A549 (cell line): Measurements from ENCODE around the gene LBX2. TPM values are rescaled to one million over a fixed set of nuclear protein-coding genes. Genes with fewer than 3 reads are reported as not detected.
A peak's percentile ranks its signal among the peaks of the same experiment; 100 is the strongest.

Source experiments
- ATAC-seq, 2 experiments: fragments of 200-7000 bp in 1 of 2; fragments of >200 bp in 1 of 2; cut with Nextera tagmentation in 1 of 2; cut with Tn5 transposase in 1 of 2; 3 replicates each; pipeline versions ENCODE4 v1.8.0 to v1.9.1; 2018 to 2020; ENCODE audit warnings: mild to moderate bottlenecking in 1 of 2, moderate library complexity in 1 of 2
- CTCF ChIA-PET: fragments of 300-600 bp; sonication (Branson Sonifier 250); formaldehyde crosslinking; extraction: SDS; loops from one replicate; lab custom pipeline; 2021; ENCODE audit warnings: antibody characterized with exemption, inconsistent platforms; lab: Yijun Ruan, JAX
- POLR2A ChIA-PET: fragments of 350-600 bp; formaldehyde crosslinking; extraction: SDS; loops from one replicate; lab custom pipeline; 2021; ENCODE audit warnings: antibody characterized with exemption, inconsistent platforms; lab: Yijun Ruan, JAX
- DNase-seq, 2 experiments: peaks; one replicate each; pipeline versions ENCODE4 v3.0.0 to v3.0.0-alpha.2; 2011 to 2016; ENCODE audit warnings: low read depth in 1 of 2, low spot score in 1 of 2
- FAIRE-seq: peaks from 2 replicates; lab custom pipeline; 2011; peaks lifted over from hg19 to GRCh38; lab: Jason Lieb, UNC
- H3K27ac ChIP-seq, 2 experiments: fragments of >200 bp; sonication (Bioruptor Twin); formaldehyde crosslinking; 3 replicates each; pipeline ENCODE4 v1.5.1; 2016 to 2017
- H3K4me1 ChIP-seq: fragments of >200 bp; sonication (Bioruptor Twin); formaldehyde crosslinking; 3 replicates; pipeline ENCODE4 v1.6.1; 2016
- H3K4me2 ChIP-seq: fragments of >200 bp; sonication (Bioruptor Twin); formaldehyde crosslinking; 3 replicates; pipeline ENCODE4 v1.6.1; 2016
- H3K4me3 ChIP-seq: fragments of >200 bp; sonication (Bioruptor Twin); formaldehyde crosslinking; 3 replicates; pipeline ENCODE4 v1.5.1; 2016
- H3K9me3 ChIP-seq: fragments of >200 bp; sonication (Bioruptor Twin); formaldehyde crosslinking; 3 replicates; pipeline ENCODE4 v1.6.1; 2016
- CBX2 ChIP-seq: fragments of 200-600 bp; sonication (generic); IDR thresholded peaks from 2 replicates; pipeline ENCODE4 v1.6.1; 2016; ENCODE audit warnings: low read depth, mild to moderate bottlenecking, borderline replicate concordance
- CBX8 ChIP-seq: fragments of 200-600 bp; sonication (generic); IDR thresholded peaks from 2 replicates; pipeline ENCODE4 v1.6.1; 2016
- CHD4 ChIP-seq: fragments of 200-600 bp; sonication (generic); IDR thresholded peaks from 2 replicates; pipeline ENCODE4 v1.6.1; 2016; ENCODE audit warnings: antibody characterized with exemption, mild to moderate bottlenecking, borderline replicate concordance
- CTCF ChIP-seq: fragments of >200 bp; sonication (Bioruptor Twin); formaldehyde crosslinking; IDR thresholded peaks from 3 replicates; pipeline ENCODE4 v1.5.1; 2016
- EHMT2 ChIP-seq: fragments of 200-600 bp; sonication (generic); IDR thresholded peaks from 2 replicates; pipeline ENCODE4 v1.6.1; 2016; ENCODE audit warnings: antibody characterized with exemption, low read depth, mild to moderate bottlenecking, moderate library complexity
- ESRRA ChIP-seq: fragments of 150-350 bp; IDR thresholded peaks from 2 replicates; pipeline ENCODE4 v1.6.1; 2014; ENCODE audit warnings: mild to moderate bottlenecking, low read length, borderline replicate concordance
- FOSB ChIP-seq: fragments of 250-450 bp; sonication (Bioruptor Pico); IDR thresholded peaks from 2 replicates; pipeline ENCODE4 v1.5.0; 2020; ENCODE audit warnings: mild to moderate bottlenecking, moderate library complexity
- GATA3 ChIP-seq: IDR thresholded peaks from 2 replicates; pipeline ENCODE4 v1.6.1; 2012; ENCODE audit warnings: borderline replicate concordance
- HEYL ChIP-seq: fragments of 250-450 bp; sonication (Bioruptor Pico); IDR thresholded peaks from 2 replicates; pipeline ENCODE4 v1.8.0; 2021; ENCODE audit warnings: mild to moderate bottlenecking, moderate library complexity
- HOXA7 ChIP-seq: fragments of 250-450 bp; sonication (Bioruptor Pico); IDR thresholded peaks from 2 replicates; pipeline ENCODE4 v1.5.0; 2020; ENCODE audit warnings: mild to moderate bottlenecking, moderate library complexity
- JUN ChIP-seq, 2 experiments: fragments of >200 bp; sonication (Bioruptor Twin); formaldehyde crosslinking; IDR thresholded peaks; 2 replicates in 1 of 2; 3 replicates in 1 of 2; pipeline ENCODE4 v1.6.1; 2016 to 2017
- JUNB ChIP-seq: fragments of >200 bp; sonication (Bioruptor Twin); formaldehyde crosslinking; IDR thresholded peaks from 2 replicates; pipeline ENCODE4 v1.6.1; 2016
- MYC ChIP-seq: IDR thresholded peaks from 2 replicates; pipeline ENCODE4 v1.6.1; 2012; ENCODE audit warnings: mild to moderate bottlenecking, inconsistent platforms, low read length, improper control_type of control experiment, borderline replicate concordance
- PBX3 ChIP-seq: IDR thresholded peaks from 2 replicates; pipeline ENCODE4 v1.6.1; 2012
- RARB ChIP-seq: fragments of 250-450 bp; sonication (Bioruptor Pico); IDR thresholded peaks from 2 replicates; pipeline ENCODE4 v1.8.0; 2021; ENCODE audit warnings: mild to moderate bottlenecking, moderate library complexity
- RCOR1 ChIP-seq: fragments of 150-350 bp; IDR thresholded peaks from 2 replicates; pipeline ENCODE4 v1.6.1; 2014; ENCODE audit warnings: antibody characterized with exemption, low read length, low read depth
- RFX5 ChIP-seq: fragments of 450-650 bp; IDR thresholded peaks from 2 replicates; pipeline ENCODE4 v1.7.1; 2014; ENCODE audit warnings: antibody characterized with exemption, mild to moderate bottlenecking, moderate library complexity
- TFCP2L1 ChIP-seq: fragments of 250-450 bp; sonication (Bioruptor Pico); IDR thresholded peaks from 2 replicates; pipeline ENCODE4 v1.5.0; 2021; ENCODE audit warnings: mild to moderate bottlenecking
- TP53 ChIP-seq: fragments of 250-450 bp; sonication (Bioruptor Pico); IDR thresholded peaks from 2 replicates; pipeline ENCODE4 v1.5.0; 2021; ENCODE audit warnings: mild to moderate bottlenecking, moderate library complexity
- ZSCAN20 ChIP-seq: fragments of 250-450 bp; sonication (Bioruptor Pico); IDR thresholded peaks from 2 replicates; pipeline ENCODE4 v1.8.0; 2022; ENCODE audit warnings: mild to moderate bottlenecking, moderate library complexity
- WGBS: methylation state at CpG from one replicate; pipeline ENCODE4 v1.1.6; 2017; ENCODE audit errors: missing lambda C conversion rate; 5-methylcytosine and 5-hydroxymethylcytosine counted together
- polyA plus RNA-seq, 4 experiments: library from polyadenylated mRNA; depleted of rRNA in 3 of 4; stranded (reverse); fragments of >200 nt; fragmentation: RNase III in 1 of 4; extraction: RNeasy Plus Mini Kit Qiagen cat#74134 plus additional on column Dnase treatment in 1 of 4; gene quantifications; 2 replicates in 3 of 4; 3 replicates in 1 of 4; pipeline ENCODE4 v1.2.3, GENCODE V29; 2011 to 2017
- TF ChIP-seq, protein P1 (sequence below): fragments of 450-650 bp; IDR thresholded peaks from 2 replicates; pipeline ENCODE4 v1.6.1; 2014; ENCODE audit warnings: antibody characterized with exemption
- TF ChIP-seq, protein P2 (sequence below): fragments of >200 bp; sonication (Bioruptor Twin); formaldehyde crosslinking; IDR thresholded peaks from 3 replicates; pipeline ENCODE4 v1.6.1; 2016

Gene LBX2
- polyA plus RNA-seq, 2 of the 4 experiments (the other 2 are of a cell fraction) = 0.84 to 2.4 TPM

GRCh38 chr2:74474899-74475298, 24.5 kb downstream of the LBX2 start:
- FAIRE-seq = no peak
- TF ChIP-seq ESRRA (no peak), CTCF (peak; percentile 17; the same call in 2 of the 3 replicates)

DNA sequence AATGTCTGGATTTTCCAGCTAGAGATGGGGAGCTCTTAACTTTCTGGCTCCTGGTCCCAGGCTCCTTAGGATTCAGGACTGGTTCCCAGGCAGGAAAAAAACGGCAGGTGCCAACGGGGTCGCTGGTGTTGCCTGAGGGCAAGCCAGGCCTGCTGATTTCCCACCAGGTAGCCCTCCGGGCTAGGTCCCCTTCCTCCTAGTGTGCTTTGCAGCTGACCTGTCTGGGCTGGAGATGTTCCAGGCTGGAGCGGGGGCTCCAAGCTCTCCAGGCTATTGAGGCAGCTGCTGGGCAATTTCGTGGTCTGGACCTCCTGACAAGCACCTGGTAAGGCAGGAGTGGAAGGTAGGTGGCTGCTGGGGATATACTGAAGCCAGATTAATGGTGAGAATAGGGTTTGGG, 24.9 kb downstream of the LBX2 start:
- H3K9me3 ChIP-seq = no peaks in the 10 kb centered on the region
- ATAC-seq = no peak
- no peak overlapping the region for H3K4me2 ChIP-seq
- DNase-seq = no peak
- ChIA-PET CTCF (interaction anchor here (0.6 to 5.2 kb wide), 6 partner anchors 8 to 115 kb away, joined by 3 to 37 read pairs (median 5); partner anchors contain the start of genes CCDC142 and TTC31), POLR2A (no interaction called here)
- TF ChIP-seq PBX3 (no peak), TFCP2L1 (CRISPR knock-in tag) (no peak), RCOR1 (no peak), TP53 (CRISPR knock-in tag) (no peak), CBX8 (no peak)
- 86% methylated on average over 6 of the region's 6 CpGs for WGBS
- FAIRE-seq = no peak
- H3K27ac ChIP-seq = no peak overlapping the region
- H3K4me1 ChIP-seq = peaks cover 16% of the 10 kb centered on the region
- no peak overlapping the region for H3K4me3 ChIP-seq

More at GRCh38 chr2:74474899-74475298, 24.5 kb downstream of the LBX2 start:
- peak in 1 of 2 experiments; percentile 44 for DNase-seq
- Histone ChIP-seq H3K27ac (no peak overlapping the region), H3K4me2 (no peak overlapping the region), H3K9me3 (no peaks in the 10 kb centered on the region), H3K4me1 (peaks cover 16% of the 10 kb centered on the region), H3K4me3 (no peak overlapping the region)
- ChIA-PET CTCF (interaction anchor here (1.2 to 5.2 kb wide), 7 partner anchors 7 to 115 kb away, joined by 3 to 37 read pairs (median 5); partner anchors contain the start of genes CCDC142, INO80B and TTC31), POLR2A (no interaction called here)
- ATAC-seq = no peak
- WGBS = 93% methylated on average over 5 of the region's 5 CpGs

DNA sequence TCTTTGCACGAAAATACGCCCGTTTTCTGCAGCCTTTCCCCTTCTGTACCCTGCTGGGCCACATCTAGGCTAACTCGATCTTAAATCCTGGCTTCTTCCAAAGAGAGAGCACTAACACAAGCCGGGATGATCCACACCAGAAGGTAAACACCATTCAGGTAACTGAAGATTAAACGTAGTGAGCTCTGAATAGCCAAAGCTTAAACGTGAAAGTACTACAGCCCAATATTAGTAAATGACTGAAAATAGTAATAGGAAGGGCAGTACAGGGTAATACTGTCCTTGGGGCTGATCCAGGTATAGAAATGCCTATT, 26.5 kb downstream of the LBX2 start:
- ChIA-PET CTCF (interaction anchor here (0.6 to 5.2 kb wide), 6 partner anchors 9 to 1264 kb away, joined by 3 to 37 read pairs (median 4); partner anchors contain the start of genes CCDC142, LBX2 and TTC31), POLR2A (interaction anchor here (0.9 to 3.1 kb wide), 6 partner anchors 9 to 33 kb away, joined by 3 to 37 read pairs (median 8); partner anchors contain the start of genes CCDC142, INO80B, TTC31 and WBP1)
- Histone ChIP-seq H3K27ac (peak overlapping the region; percentile 86 to 91), H3K4me3 (peak overlapping the region; percentile 63), H3K9me3 (no peaks in the 10 kb centered on the region), H3K4me1 (peaks cover 16% of the 10 kb centered on the region), H3K4me2 (peak overlapping the region; percentile 92)
- ATAC-seq (peak in 1 of 2 experiments; percentile 1; a peak in 4 of 6 replicates), DNase-seq (no peak), FAIRE-seq (no peak)
- TF ChIP-seq HOXA7 = 0 out of 2 replicates have a peak, but pooled peaks have one; percentile 12
- TF ChIP-seq GATA3 = no peak
- WGBS = 6% methylated on average over 7 of the region's 7 CpGs

DNA sequence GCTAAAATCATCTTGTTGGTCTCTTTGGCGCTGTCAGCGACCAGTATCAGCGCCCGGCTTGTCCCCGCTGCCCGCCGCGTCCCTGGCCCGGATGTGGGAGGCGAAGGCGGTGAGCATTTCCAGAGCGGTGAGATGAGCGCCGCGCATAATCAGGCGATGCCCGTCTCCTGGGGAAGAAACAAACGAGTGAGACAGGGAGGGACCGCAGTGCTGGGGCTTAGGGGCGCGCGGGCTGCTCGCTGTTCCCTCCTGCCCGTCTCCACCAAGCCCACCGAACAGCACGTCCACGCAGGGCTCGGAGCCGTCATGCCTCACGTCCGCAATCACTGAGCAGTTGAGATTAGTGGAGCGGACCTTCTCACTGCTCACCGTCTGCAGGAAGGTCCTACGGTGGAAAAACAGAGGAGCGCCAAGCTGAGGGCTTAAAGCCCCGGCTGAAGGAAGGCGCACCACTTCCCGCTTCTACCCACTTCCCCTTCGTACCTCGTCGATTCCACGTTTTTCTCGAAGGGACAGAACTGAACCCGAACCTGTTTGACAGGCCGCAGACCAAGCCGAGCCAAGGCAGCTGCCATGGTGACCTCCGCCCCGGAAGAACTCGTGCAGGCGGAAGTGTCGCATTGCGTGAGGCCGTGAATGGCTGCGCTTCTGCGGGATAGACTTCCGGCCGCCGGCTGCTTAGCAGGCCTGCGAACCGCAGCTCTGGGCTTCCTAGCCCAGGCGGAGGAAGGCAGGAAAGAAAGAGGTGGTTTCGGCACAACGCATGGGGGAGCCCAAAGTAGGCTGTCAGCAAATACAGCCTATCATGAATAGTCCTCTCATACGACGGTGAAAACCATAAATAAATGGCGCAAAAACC, 27.1 kb downstream of the LBX2 start, which contains the start of gene MRPL53:
Gene MRPL53 (minus strand): TSS at position 595 of the 859 bp plus-strand sequence. CDS start 20 bp downstream, at position 575.
- Histone ChIP-seq H3K4me1 (peaks cover 16% of the 10 kb centered on the region), H3K4me3 (peak within 1 kb of the TSS; percentile 63), H3K9me3 (no peaks in the 10 kb centered on the region), H3K4me2 (peak within 1 kb of the TSS; percentile 92), H3K27ac (peak within 1 kb of the TSS; percentile 86 to 91)
- FAIRE-seq (no peak), DNase-seq (peak; percentile 70 to 98), ATAC-seq (peak; percentile 93 to 94)
- ChIA-PET CTCF (interaction anchor here (0.6 to 5.2 kb wide), 6 partner anchors 10 to 1264 kb away, joined by 3 to 37 read pairs (median 4); partner anchors contain the start of genes CCDC142, LBX2 and TTC31), POLR2A (interaction anchor here (0.6 to 3.1 kb wide), 7 partner anchors 9 to 32 kb away, joined by 3 to 37 read pairs (median 7); partner anchors contain the start of genes CCDC142, INO80B, TTC31 and WBP1)
- 1% methylated on average over 66 of the region's 66 CpGs for WGBS
- TF ChIP-seq CHD4 = no peak
- TF ChIP-seq, protein P1, sequence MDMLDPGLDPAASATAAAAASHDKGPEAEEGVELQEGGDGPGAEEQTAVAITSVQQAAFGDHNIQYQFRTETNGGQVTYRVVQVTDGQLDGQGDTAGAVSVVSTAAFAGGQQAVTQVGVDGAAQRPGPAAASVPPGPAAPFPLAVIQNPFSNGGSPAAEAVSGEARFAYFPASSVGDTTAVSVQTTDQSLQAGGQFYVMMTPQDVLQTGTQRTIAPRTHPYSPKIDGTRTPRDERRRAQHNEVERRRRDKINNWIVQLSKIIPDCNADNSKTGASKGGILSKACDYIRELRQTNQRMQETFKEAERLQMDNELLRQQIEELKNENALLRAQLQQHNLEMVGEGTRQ = 0 out of 2 replicates have a peak, but pooled peaks have one; percentile 9
- no peak for TF ChIP-seq RFX5
- no peak for TF ChIP-seq CBX2
- TF ChIP-seq EHMT2 = no peak
- no peak for TF ChIP-seq HEYL (CRISPR knock-in tag)
- TF ChIP-seq JUNB = no peak
- TF ChIP-seq FOSB (CRISPR knock-in tag) = no peak
- TF ChIP-seq, protein P2, sequence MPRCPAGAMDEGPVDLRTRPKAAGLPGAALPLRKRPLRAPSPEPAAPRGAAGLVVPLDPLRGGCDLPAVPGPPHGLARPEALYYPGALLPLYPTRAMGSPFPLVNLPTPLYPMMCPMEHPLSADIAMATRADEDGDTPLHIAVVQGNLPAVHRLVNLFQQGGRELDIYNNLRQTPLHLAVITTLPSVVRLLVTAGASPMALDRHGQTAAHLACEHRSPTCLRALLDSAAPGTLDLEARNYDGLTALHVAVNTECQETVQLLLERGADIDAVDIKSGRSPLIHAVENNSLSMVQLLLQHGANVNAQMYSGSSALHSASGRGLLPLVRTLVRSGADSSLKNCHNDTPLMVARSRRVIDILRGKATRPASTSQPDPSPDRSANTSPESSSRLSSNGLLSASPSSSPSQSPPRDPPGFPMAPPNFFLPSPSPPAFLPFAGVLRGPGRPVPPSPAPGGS = peak; percentile 97
- TF ChIP-seq MYC = no peak
- TF ChIP-seq JUN (IDR thresholded peaks at IDR 0.05) = peak; percentile 88 to 100
- peak; percentile 16; the same call in 1 of the 2 replicates for TF ChIP-seq RARB (CRISPR knock-in tag)
- no peak for TF ChIP-seq ZSCAN20 (CRISPR knock-in tag)
- peak; percentile 93 for TF ChIP-seq PBX3
